HG03342 (cell line): Measurements from ENCODE around the gene TYW1B.
"Not testable (repeated sequence)": the region's sequence is repeated elsewhere in the genome, so short reads cannot be mapped to it uniquely, and the experiment has no call there.

Experiments
- ATAC-seq: cut with Tn5 transposase; IDR thresholded peaks from one replicate; pipeline ENCODE4 v1.9.1; 2021; ENCODE audit warnings: mild to moderate bottlenecking, moderate library complexity; ENCODE audit not compliant: unreplicated experiment

TYW1B gene

DNA sequence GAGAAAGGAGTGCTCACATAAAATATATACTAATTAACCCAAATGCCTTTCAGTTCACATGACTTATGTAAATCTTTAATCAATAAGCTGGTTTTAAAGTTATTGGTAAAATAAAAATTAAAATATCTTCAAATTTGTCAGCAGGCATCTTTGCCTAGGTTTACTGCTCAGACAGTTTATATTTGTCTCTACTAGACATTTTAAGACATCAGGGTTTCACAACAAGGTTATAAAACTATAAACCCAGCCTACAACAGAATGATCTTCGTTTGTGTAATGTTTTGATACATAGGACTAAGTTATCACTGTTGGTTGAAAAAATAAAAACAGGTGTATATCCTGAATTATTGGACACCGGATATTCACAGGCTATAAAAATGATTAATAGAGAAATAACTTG lies 67.4 kb downstream of the TYW1B start:
- no peak for ATAC-seq

DNA sequence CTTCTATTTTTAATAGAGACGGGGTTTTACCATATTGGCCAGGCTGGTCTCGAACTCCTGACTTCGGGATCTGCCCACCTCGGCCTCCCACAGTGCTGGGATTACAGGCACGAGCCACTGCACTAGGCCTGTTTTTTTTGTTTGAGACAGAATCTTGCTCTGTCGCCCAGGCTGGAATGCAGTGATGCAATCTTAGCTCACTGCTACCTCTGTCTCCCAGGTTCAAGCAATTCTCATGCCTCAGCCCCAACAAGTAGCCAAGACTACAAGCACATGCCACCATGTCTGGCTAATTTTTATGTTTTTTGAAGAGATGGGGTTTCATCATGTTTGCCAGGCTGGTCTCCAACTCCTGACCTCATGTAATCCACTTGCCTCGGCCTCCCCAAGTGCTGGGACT lies 73.7 kb downstream of the TYW1B start:
- no peak for ATAC-seq

DNA sequence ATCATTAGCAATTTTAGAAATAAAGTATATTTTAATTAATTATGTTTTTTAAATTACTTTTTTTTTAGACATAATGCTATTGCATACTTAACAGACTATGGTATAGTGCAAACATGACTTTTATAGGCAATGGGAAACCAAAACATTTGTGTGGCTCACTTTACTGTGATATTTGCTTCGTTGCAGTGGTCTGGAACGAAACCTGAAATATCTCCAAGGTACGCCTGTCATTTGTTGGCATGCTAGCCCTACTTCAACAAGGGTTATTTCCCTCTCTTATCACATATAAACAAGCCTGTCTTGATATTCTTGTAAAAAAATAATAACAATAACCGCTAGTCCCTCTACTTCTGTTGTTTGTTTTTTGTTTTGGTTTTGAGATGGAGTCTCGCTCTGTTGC lies 74.2 kb downstream of the TYW1B start:
- no peak for ATAC-seq

DNA sequence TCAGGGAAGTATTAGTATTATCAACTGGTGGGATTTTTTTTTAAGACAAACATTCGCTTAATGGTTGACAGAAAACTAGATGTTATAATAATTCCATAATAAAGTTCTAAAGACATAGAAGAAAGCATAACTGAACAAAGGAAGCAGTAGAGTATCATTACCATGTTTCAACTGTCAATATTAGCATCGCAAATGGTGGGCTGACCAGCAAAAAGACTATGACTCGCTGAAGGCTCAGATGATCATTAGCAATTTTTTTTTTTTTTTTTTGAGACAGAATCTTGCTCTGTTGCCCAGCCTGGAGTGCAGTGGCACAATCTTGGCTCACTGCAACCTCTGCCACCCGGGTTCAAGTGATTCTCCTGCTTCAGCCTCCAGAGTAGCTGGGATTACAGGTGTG lies 74.8 kb downstream of the TYW1B start:
- not testable (repeated sequence) for ATAC-seq

DNA sequence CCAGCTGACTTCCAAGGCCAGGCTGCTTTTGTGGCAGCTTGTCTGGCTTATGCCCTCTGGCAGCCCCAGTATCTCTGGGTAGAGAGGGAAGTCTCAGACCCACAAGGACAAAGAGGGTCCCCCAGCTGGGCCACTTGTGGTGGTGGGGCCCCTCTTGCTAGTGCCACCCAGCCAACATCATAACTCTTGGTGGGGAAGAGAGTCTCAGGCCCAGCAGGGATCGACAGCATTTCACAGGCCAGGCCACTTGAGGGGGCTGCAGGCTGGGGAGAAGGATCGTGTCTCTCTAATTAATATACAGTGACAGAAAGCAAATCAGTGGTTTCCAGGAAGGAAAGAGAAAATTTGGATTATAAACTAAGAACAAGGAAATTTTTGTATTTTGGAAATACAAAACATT lies 76.0 kb downstream of the TYW1B start:
- ATAC-seq: no peak

DNA sequence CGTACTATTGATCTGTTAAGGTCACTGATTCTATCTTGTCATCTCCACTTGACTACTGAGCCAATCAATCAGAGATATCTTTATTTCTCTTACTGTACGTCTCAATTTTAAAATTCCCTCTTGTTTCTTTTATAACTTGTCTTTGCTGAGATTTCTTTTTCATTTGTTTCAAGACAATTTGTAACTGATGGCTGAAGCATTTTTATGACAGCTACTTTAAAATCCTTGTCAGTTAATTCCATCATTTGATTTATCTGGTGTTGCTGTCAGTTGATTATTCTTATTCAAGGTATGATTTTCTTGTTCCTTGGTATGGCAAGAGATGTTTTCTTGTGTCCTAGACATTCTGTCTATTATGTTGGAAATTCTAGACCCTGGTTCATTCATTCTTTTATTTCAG lies 76.6 kb downstream of the TYW1B start:
- no peak for ATAC-seq

DNA sequence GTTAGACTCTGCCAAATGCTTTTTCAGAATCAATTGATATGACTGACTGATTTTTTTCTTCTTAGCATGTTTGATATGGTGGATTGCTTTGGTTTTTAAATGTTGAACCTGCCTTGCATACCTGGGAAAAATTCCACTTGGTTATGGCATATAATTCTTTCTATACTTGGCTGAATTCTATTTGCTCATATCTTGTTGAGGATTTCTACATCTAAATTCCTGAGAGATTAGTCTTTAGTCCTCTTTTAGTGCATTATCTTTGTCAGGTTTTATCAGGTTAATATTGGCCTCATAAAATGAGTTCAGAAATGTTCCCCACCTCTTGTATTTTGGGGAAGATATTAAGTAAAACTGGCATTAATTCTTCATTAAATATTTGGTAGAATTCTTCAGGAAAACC lies 79.4 kb downstream of the TYW1B start:
- ATAC-seq: not testable (repeated sequence)

DNA sequence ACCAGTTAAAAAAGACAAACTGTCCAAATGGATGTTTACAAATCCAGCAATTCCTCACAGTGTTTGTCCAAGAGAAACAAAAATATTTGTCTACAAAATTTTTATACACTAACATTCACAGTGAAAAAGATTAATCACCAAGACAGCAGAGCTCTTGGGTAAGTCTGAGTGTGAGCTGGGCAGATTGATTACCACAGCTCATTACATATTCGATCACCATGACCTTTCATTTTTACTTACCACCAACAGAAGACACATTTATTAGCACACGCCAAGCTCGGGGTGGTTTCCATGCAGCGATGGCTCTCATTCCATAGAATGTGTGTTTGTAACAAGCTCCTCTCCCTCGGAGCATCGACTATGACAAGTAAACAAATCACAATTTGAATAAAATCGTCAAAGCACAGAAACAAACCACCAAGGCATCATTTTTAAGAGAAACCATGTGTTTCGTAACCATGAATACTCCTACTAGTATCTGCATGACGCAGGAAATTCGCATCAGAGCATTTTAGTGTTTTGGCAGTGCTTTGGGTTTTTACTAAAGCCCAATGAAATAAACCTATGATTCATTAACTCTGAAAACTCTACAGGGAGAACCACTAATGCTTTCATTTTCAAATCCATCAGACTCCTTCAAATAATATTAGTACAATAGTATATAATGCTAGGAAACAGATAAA lies 83.6 kb downstream of the TYW1B start:
- ATAC-seq: not testable (repeated sequence)

DNA sequence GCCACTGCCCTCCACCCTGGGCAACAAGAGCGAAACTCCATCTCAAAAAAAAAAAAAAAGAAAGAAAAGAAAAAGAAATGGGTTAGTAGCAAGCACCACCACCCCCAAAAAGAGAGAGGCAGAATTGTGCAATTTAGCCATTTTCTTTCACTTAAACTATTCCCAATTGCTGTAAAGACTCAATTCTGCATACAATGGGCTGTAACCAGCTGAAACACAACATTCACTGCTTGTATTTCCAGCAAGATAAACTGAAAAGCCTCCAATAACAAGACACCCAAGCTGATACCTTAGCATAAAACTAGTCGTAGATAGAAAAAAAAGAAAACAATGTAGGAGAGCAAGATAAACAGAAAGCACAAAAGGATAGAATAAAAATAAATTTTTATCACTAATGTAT lies 84.2 kb downstream of the TYW1B start:
- not testable (repeated sequence) for ATAC-seq

DNA sequence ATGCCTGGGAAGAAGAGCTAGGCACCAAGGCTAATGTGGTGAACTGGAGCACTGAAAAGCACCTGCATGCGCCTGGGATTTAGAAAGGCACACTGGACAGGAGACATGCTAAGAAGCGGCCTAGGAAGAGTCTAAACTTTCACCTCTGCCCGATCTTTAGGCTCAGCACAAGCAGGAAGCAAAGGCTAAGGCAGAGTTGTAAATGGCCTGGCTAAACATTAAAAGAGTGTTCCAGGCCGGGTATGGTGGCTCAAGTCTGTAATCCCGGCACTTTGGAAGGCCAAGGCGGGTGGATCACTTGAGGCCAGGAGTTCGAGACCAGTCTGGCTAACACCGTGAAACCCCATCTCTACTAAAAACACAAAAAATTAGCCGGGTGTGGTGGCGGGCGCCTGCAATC lies 88.3 kb downstream of the TYW1B start:
- ATAC-seq: not testable (repeated sequence)

DNA sequence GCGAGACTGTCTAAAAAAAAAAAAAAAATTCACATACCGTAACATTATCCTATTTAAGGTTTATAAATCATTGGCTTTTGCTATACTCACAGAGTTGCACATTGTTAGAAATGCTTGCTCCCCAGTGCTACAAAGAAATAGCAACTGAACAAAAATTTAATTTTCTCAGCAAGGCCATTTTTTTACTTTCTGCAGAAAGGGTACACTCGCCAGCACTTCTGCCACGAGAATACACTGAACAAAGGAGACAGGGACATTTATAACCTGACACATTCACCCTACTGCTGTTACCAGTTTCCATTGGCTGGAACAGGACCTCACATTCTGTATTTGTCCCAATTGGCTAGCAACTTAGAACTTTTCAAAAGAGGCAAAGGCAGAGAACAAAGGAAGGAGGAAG lies 92.1 kb downstream of the TYW1B start:
- ATAC-seq: not testable (repeated sequence)

DNA sequence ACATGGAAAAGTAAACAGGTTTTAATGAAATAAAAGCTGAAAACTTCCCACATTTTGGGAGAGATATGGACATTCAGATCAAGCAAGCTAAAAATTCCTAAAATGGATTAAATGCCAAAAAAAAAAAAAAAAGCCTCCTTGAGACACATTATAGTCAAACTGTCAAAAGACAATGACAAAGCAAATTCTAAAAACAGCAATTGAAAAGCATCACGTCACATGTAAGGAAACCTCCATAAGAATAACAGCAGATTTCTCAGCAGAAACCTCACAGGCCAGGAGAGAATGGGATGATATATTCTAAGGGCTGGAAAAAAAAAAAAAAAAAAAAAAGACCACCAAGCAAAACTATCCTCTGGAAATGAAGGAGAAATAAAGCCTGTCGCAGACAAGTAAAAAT lies 97.2 kb downstream of the TYW1B start:
- ATAC-seq: not testable (repeated sequence)

DNA sequence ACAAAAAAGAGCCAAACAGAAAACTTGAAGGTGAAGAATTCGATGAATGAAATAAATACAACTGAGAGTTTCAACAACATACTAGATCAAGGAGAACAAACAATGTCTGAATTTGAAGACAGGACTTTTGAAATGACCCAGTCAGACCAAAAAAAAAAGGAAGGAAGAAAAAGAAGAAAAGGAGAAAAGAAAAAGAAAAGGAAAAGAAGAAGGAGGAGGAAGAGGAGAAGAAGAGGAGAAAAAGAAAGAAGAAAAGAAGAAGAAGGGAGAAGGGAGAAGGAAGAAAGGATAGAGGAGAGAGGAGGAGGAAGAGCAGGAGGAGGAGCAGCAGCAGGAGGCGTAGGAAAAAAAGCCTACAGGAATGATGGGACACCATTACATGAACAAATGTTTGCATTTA lies 97.6 kb downstream of the TYW1B start:
- not testable (repeated sequence) for ATAC-seq

DNA sequence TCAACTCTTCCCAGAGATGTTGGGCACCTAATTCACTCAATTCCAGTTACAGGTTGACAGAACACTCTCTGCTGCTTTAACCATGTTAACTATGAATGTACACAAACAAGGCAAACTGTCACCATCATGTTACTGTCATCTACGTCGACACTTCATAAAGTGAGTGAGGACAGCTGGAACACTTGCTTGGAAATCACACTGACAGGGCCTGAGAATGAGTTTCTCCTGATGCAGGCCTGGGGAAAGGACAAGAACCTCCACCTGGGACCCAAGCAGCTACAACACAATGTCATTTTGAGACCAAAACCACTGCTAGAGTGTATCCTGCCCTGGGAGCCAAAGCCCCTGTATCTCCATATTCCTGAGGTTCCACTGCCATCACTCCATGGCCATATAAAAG lies 98.9 kb downstream of the TYW1B start:
- not testable (repeated sequence) for ATAC-seq

DNA sequence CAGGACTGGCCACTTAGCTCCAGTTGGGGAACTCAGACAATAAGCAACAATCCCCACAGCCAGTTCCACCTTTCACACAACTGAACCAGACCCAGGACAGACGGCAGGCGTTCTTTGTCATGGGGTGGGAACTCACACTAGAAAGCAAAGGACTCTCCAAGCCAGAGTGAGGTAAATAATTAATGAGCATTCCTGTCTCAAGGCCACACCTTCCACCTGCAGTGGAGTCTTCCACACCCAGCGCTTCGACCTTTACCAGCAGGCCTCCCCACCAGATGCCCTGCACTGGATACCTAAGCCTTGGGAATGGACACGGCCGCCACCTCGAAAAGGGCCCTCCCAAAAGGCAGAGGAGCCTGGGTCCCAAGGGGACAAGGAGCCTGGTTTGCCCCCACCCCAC lies 105.3 kb downstream of the TYW1B start:
- ATAC-seq: not testable (repeated sequence)

DNA sequence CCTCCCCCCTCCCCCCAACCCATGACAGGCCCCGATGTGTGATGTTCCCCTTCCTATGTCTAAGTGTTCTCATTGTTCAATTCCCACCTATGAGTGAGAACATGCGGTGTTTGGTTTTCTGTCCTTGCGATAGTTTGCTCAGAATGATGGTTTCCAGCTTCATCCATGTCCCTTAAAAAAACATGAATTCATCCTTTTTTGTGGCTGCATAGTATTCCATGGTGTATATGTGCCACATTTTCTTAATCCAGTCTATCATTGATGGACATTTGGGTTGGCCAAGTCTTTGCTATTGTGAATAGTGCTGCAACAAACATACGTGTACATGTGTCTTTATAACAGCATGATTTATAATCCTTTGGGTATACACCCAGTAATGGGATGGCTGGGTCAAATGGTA lies 107.1 kb downstream of the TYW1B start:
- ATAC-seq: not testable (repeated sequence)

DNA sequence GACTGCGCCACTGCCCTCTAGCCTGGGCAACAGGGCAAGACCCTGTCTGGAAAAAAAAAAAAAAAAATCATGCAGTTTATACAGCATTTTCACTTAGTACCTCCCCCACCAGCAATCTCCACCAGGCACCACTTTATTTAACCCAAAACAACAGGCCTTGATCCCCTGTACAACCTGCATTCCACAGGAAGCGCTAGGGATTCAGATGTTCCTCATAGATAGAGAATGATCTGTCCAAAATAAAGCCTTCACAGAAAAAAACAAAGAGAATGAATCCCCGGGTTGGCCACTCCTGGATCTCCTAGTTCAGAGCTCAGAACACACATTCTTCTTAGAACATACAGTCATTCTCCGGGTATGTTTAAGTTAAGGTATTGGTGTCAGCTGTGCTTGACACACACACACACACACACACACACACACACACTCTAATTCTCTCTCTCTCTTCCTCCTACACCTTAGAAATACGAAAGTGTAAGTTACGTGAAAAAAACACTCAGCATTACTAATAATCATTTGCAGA lies 110.7 kb downstream of the TYW1B start:
- not testable (repeated sequence) for ATAC-seq

DNA sequence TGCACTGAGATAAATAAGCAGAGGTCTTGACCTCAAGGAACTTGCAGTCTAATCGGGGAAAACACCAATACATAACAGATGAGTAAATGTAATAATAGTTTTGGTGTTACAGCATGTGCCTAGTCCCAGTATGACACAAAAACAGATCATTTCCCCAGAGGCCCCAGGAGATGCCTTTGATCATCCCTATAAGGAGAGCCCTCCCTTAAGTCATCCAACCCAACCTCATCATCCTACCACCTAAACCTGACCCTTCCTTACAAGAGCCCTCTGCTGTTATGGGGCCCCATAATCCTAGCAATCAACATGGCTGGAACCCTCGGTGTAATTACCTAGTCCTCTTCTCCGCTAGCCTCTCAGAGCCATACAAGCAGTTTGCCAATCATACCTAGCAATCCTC lies 116.1 kb downstream of the TYW1B start:
- not testable (repeated sequence) for ATAC-seq

DNA sequence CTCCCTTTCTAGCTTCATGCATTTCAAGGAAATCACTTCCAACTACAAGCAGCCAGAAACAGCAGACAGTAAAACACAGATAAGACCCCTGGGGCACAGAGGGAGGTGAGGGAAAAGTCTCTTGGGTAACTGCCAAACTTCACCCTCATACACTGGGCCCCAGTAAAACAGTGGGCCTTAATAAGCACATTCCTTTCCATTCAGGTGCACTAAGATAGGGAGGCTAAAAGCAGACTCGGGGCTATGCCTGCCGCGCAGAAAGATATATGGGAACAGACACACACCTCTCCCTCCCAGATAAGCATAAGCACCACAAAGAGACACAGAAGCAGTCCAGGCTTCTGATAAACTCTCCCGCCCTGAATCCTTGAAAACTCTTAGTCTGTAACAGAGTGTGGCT lies 117.0 kb downstream of the TYW1B start:
- no peak for ATAC-seq

DNA sequence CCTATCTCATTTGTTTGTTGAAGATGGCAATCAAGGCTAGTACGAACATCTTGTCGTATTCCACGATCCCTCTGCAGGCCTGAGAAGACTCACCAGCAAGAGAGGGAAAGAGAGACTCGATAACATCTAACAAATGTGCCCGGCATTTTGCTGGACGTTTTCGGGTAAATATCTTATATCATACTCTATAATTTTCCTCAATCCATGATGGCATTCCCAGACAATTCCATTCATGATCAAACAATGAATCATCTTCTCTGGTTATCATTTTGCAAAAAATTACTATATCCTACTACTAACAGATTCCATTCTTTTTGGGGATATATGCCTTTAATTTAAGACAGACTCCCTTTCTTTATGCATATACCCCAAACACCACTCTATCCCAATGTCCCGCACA lies 118.1 kb downstream of the TYW1B start:
- ATAC-seq: no peak

DNA sequence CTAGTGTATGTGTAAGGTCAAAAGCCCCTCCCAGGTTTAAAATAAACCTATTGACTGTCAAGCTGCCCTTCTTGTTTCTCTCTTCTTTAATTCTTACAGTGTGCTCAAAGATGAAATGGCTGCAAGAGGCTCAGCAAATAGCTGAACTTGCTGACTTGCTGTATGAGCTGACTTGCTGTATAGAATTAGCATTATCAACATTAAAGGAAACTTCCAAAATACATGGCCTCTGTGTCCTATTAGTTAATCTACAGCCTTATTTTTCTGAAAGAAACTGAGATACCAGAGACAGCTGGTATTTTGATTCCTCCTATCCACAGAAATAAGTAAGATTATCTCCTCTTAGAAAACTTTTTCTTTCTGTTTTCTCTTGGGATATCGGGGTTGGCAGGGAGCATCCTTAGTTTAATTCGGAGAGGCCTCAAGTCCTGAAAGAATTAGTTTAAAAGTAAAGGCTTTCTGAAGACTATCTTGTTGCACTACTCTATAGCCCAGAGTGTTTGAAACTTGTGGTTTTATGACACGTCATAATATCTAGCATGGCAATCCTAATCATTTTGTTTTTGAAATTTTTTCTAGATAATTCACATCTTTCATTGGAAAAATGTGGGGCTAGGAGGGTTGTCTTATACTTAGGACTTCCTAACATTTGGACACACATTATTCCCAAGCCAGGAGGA lies 119.5 kb downstream of the TYW1B start:
- ATAC-seq: not testable (repeated sequence)

DNA sequence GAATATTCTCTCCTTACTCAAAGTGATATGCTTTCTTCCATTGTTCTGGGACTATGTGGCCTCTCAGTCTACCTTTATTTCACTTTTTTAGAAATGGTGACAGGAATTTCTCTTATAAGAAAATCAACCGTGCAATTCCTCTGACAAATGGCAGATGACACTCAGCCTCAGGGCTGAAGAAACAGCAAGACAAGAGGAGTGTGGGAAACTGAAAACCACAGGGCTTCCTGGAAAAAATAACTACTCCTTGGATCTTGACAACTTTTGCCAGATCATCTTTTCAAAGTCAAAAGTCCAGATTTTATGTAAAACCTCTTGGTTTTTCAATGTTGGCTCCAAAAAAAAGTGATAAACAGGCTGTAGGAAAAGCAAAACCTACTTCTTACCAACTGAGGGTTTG lies 121.5 kb downstream of the TYW1B start:
- no peak for ATAC-seq
